Nephron progenitor cell (in vitro differentiated cells): ENCODE data around the gene SULT2B1.

ENCODE experiments used
- DNase-seq: peaks from one replicate; pipeline ENCODE4 v3.0.0; 2021
- H3K27ac Mint-ChIP-seq: 2 replicates; pipeline ENCODE4 v1.8.0; 2021; ENCODE audit warnings: mild to moderate bottlenecking, moderate library complexity, mixed read lengths
- H3K27me3 Mint-ChIP-seq: 2 replicates; pipeline ENCODE4 v1.8.0; 2021; ENCODE audit warnings: mild to moderate bottlenecking, low read depth, mixed read lengths; ENCODE audit not compliant: poor library complexity
- H3K36me3 Mint-ChIP-seq: 2 replicates; pipeline ENCODE4 v1.8.0; 2021; ENCODE audit warnings: low read depth, mixed read lengths
- H3K4me1 Mint-ChIP-seq: 2 replicates; pipeline ENCODE4 v1.8.0; 2021; ENCODE audit warnings: mixed read lengths
- H3K4me3 Mint-ChIP-seq: 2 replicates; pipeline ENCODE4 v1.8.0; 2021; ENCODE audit warnings: mild to moderate bottlenecking, moderate library complexity, mixed read lengths
- H3K9me3 Mint-ChIP-seq: 2 replicates; pipeline ENCODE4 v1.8.0; 2021; ENCODE audit warnings: mild to moderate bottlenecking, moderate library complexity, mixed read lengths
- TF ChIP-seq, protein P1 (sequence below): fragments of 200-600 bp; sonication (generic); IDR thresholded peaks from 2 replicates; pipeline ENCODE4 v1.5.0; 2021; ENCODE audit warnings: antibody characterized with exemption

SULT2B1 gene

DNA sequence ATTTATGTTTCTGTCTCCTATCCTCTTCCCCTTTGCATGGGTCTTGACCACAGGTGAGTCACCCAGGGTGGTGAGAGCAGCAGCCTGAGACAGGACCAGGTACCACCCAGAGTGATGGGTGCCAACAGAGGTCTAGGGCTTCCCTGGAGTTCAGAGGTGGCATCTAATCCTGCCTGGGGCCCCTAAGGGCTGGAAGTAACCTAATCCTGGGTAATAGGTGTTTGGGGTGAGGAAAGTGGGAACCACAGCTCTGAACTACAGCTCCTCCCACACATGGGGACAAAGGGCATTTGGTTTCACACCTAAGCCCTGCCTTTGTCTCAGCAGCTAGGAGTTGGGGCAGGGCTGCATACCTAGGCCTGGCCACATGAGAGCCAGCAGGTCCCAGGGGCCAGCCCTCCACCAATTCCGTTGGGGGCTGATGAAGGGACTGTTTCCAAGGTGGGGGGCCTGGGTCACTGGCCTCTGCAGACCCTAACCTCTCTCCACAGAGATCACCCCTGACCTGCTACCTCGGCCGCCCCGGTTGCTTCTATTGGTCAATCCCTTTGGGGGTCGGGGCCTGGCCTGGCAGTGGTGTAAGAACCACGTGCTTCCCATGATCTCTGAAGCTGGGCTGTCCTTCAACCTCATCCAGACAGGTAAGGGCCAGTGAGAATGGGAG is 75.4 kb downstream of the SULT2B1 start:
- Mint-ChIP-seq H3K4me1 (peaks cover 72% of the 10 kb centered on the region), H3K4me3 (peak overlapping the region; percentile 36), H3K27me3 (no peaks in the 10 kb centered on the region), H3K9me3 (no peaks in the 10 kb centered on the region), H3K27ac (no peak overlapping the region), H3K36me3 (no peaks in the 10 kb centered on the region)
- no peak for DNase-seq
- TF ChIP-seq, protein P1, sequence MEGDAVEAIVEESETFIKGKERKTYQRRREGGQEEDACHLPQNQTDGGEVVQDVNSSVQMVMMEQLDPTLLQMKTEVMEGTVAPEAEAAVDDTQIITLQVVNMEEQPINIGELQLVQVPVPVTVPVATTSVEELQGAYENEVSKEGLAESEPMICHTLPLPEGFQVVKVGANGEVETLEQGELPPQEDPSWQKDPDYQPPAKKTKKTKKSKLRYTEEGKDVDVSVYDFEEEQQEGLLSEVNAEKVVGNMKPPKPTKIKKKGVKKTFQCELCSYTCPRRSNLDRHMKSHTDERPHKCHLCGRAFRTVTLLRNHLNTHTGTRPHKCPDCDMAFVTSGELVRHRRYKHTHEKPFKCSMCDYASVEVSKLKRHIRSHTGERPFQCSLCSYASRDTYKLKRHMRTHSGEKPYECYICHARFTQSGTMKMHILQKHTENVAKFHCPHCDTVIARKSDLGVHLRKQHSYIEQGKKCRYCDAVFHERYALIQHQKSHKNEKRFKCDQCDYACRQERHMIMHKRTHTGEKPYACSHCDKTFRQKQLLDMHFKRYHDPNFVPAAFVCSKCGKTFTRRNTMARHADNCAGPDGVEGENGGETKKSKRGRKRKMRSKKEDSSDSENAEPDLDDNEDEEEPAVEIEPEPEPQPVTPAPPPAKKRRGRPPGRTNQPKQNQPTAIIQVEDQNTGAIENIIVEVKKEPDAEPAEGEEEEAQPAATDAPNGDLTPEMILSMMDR = no peak

- Mint-ChIP-seq H3K4me3 (no peak overlapping the region), H3K9me3 (no peaks in the 10 kb centered on the region), H3K4me1 (peaks cover 73% of the 10 kb centered on the region), H3K36me3 (no peaks in the 10 kb centered on the region), H3K27ac (no peak overlapping the region), H3K27me3 (no peaks in the 10 kb centered on the region)
- no peak for DNase-seq
- TF ChIP-seq, protein P1 = no peak
Observed at GRCh38 chr19:48627865-48628314, 75.9 kb downstream of the SULT2B1 start.

DNA sequence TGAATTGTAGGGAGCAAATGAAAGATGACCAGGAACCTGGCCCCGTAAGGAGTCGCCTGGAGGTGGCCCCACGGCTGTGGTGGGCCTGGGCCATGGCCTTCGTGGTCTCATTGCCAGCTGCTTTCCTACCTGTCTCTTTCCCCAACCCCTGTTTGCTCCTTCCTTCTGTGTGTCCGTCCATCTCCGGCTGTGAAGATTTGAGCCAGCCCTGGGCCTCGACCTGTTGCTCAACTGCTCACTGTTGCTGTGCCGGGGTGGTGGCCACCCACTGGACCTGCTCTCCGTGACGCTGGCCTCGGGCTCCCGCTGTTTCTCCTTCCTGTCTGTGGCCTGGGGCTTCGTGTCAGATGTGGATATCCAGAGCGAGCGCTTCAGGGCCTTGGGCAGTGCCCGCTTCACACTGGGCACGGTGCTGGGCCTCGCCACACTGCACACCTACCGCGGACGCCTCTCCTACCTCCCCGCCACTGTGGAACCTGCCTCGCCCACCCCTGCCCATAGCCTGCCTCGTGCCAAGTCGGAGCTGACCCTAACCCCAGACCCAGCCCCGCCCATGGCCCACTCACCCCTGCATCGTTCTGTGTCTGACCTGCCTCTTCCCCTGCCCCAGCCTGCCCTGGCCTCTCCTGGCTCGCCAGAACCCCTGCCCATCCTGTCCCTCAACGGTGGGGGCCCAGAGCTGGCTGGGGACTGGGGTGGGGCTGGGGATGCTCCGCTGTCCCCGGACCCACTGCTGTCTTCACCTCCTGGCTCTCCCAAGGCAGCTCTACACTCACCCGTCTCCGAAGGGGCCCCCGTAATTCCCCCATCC is 76.7 kb downstream of the SULT2B1 start:
- Mint-ChIP-seq H3K4me3 (no peak overlapping the region), H3K36me3 (no peaks in the 10 kb centered on the region), H3K27me3 (no peaks in the 10 kb centered on the region), H3K9me3 (no peaks in the 10 kb centered on the region), H3K27ac (no peak overlapping the region), H3K4me1 (peaks cover 74% of the 10 kb centered on the region)
- no peak for DNase-seq
- TF ChIP-seq, protein P1 = no peak

GRCh38 chr19:48629297-48629598 is 77.3 kb downstream of the SULT2B1 start:
- TF ChIP-seq, protein P1 = no peak
- Mint-ChIP-seq H3K27me3 (no peaks in the 10 kb centered on the region), H3K36me3 (no peaks in the 10 kb centered on the region), H3K4me1 (peaks cover 76% of the 10 kb centered on the region), H3K9me3 (no peaks in the 10 kb centered on the region), H3K27ac (no peak overlapping the region), H3K4me3 (no peak overlapping the region)
- DNase-seq = no peak

DNA sequence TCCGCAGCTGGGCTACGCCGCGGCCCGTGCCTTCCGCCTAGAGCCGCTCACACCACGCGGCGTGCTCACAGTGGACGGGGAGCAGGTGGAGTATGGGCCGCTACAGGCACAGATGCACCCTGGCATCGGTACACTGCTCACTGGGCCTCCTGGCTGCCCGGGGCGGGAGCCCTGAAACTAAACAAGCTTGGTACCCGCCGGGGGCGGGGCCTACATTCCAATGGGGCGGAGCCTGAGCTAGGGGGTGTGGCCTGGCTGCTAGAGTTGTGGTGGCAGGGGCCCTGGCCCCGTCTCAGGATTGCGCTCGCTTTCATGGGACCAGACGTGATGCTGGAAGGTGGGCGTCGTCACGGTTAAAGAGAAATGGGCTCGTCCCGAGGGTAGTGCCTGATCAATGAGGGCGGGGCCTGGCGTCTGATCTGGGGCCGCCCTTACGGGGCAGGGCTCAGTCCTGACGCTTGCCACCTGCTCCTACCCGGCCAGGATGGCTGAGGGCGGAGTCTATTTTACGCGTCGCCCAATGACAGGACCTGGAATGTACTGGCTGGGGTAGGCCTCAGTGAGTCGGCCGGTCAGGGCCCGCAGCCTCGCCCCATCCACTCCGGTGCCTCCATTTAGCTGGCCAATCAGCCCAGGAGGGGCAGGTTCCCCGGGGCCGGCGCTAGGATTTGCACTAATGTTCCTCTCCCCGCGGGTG is 77.8 kb downstream of the SULT2B1 start:
- Mint-ChIP-seq H3K36me3 (no peaks in the 10 kb centered on the region), H3K27ac (no peak overlapping the region), H3K27me3 (no peaks in the 10 kb centered on the region), H3K4me1 (peaks cover 76% of the 10 kb centered on the region), H3K9me3 (no peaks in the 10 kb centered on the region), H3K4me3 (peak overlapping the region; percentile 38)
- TF ChIP-seq, protein P1 = no peak
- DNase-seq = peak; percentile 75
